Measurements from ENCODE around the gene TTBK1.

Gene TTBK1

GRCh38 chr6:43246301-43247113 lies 3.2 kb downstream of the TTBK1 start:
- no peak overlapping the region for H3K4me3 ChIP-seq (ENCODE audit: low read depth, low read length)
- DNase-seq (ENCODE audit: low read depth): no peak
- TF ChIP-seq POLR2A (IDR thresholded peaks at IDR 0.05; ENCODE audit: extremely low read depth, insufficient read length) (no peak), MYC (IDR thresholded peaks at IDR 0.05; ENCODE audit: low read depth, low read length) (no peak)
- TF ChIP-seq, protein P1, sequence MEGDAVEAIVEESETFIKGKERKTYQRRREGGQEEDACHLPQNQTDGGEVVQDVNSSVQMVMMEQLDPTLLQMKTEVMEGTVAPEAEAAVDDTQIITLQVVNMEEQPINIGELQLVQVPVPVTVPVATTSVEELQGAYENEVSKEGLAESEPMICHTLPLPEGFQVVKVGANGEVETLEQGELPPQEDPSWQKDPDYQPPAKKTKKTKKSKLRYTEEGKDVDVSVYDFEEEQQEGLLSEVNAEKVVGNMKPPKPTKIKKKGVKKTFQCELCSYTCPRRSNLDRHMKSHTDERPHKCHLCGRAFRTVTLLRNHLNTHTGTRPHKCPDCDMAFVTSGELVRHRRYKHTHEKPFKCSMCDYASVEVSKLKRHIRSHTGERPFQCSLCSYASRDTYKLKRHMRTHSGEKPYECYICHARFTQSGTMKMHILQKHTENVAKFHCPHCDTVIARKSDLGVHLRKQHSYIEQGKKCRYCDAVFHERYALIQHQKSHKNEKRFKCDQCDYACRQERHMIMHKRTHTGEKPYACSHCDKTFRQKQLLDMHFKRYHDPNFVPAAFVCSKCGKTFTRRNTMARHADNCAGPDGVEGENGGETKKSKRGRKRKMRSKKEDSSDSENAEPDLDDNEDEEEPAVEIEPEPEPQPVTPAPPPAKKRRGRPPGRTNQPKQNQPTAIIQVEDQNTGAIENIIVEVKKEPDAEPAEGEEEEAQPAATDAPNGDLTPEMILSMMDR (IDR thresholded peaks at IDR 0.05; ENCODE audit: low read depth, low read length): no peak
- TF ChIP-seq, protein P2, sequence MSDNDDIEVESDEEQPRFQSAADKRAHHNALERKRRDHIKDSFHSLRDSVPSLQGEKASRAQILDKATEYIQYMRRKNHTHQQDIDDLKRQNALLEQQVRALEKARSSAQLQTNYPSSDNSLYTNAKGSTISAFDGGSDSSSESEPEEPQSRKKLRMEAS (IDR thresholded peaks at IDR 0.05; ENCODE audit: low read depth, low read length): no peak

GRCh38 chr6:43247114-43247999 lies 4.1 kb downstream of the TTBK1 start:
- DNase-seq (ENCODE audit: low read depth): no peak
- no peak overlapping the region for H3K4me3 ChIP-seq (ENCODE audit: low read depth, low read length)
- TF ChIP-seq, protein P1 (IDR thresholded peaks at IDR 0.05; ENCODE audit: low read depth, low read length): no peak
- TF ChIP-seq MYC (IDR thresholded peaks at IDR 0.05; ENCODE audit: low read depth, low read length) (no peak), POLR2A (IDR thresholded peaks at IDR 0.05; ENCODE audit: extremely low read depth, insufficient read length) (no peak)
- TF ChIP-seq, protein P2 (IDR thresholded peaks at IDR 0.05; ENCODE audit: low read depth, low read length): no peak

DNA sequence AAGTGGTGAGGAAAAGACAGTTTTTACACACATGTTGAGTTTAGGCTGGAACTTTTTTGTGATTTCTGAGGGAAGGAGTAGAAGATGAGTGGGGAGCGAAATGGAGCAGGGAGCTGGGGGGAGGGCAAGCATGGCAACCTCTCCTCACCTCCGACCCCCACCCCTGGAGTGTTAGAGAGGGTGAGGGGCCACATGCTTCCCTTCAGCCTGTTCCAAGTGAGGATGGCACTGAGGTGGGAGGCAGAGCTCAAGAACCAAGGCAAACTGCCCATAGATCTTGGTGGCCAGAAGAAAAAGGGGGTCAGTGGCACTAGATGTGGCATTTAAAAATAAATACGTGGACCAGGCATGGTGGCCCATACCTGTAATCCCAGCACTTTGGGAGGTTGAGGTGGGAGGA lies 4.8 kb downstream of the TTBK1 start:
- TF ChIP-seq, protein P1 (IDR thresholded peaks at IDR 0.05; ENCODE audit: low read depth, low read length): no peak
- TF ChIP-seq, protein P2 (IDR thresholded peaks at IDR 0.05; ENCODE audit: low read depth, low read length): no peak
- no peak for TF ChIP-seq POLR2A (IDR thresholded peaks at IDR 0.05; ENCODE audit: extremely low read depth, insufficient read length)
- no peak for TF ChIP-seq MYC (IDR thresholded peaks at IDR 0.05; ENCODE audit: low read depth, low read length)
- H3K4me3 ChIP-seq (ENCODE audit: low read depth, low read length): no peak overlapping the region
- DNase-seq (ENCODE audit: low read depth): no peak

DNA sequence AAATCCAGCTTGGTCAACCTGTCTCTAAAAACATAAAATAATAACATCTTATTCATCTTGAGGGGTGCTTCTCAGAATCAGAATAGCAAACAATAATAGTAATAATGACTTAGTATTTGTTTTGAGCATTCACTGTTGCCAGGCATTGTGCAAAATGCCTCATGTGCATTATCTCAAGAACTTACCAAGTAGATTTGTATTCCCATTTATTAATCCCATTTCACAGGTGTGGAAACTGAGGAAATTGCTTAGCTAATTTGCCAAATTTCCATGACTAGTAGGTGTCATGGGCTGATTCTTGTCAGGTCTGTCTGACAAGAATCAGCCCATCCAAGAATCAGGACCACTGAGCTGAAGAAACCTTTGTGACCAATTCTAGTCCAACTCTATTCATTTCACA lies 5.5 kb downstream of the TTBK1 start:
- H3K4me3 ChIP-seq (ENCODE audit: low read depth, low read length): no peak overlapping the region
- TF ChIP-seq MYC (IDR thresholded peaks at IDR 0.05; ENCODE audit: low read depth, low read length): no peak
- TF ChIP-seq, protein P2 (IDR thresholded peaks at IDR 0.05; ENCODE audit: low read depth, low read length): no peak
- TF ChIP-seq, protein P1 (IDR thresholded peaks at IDR 0.05; ENCODE audit: low read depth, low read length): no peak
- TF ChIP-seq POLR2A (IDR thresholded peaks at IDR 0.05; ENCODE audit: extremely low read depth, insufficient read length): no peak
- DNase-seq (ENCODE audit: low read depth): no peak

- H3K4me3 ChIP-seq (ENCODE audit: low read depth, low read length): no peak overlapping the region
- TF ChIP-seq POLR2A (IDR thresholded peaks at IDR 0.05; ENCODE audit: extremely low read depth, insufficient read length): no peak
- TF ChIP-seq, protein P2 (IDR thresholded peaks at IDR 0.05; ENCODE audit: low read depth, low read length): no peak
- TF ChIP-seq, protein P1 (IDR thresholded peaks at IDR 0.05; ENCODE audit: low read depth, low read length): no peak
- no peak for TF ChIP-seq MYC (IDR thresholded peaks at IDR 0.05; ENCODE audit: low read depth, low read length)
- DNase-seq (ENCODE audit: low read depth): no peak
Measured at GRCh38 chr6:43250992-43251373, 7.7 kb downstream of the TTBK1 start.
